SK-N-SH (cell line): Measurements from ENCODE around the gene CDH13. TPM values are rescaled to one million over a fixed set of nuclear protein-coding genes. Genes with fewer than 3 reads are reported as not detected.

Experiments used
- CTCF ChIA-PET: fragments of 300-600, 350-600 bp; formaldehyde crosslinking; extraction: SDS; loops from one replicate; lab custom pipeline; 2021; lab: Yijun Ruan, JAX
- POLR2A ChIA-PET: fragments of 350-600 bp; sonication (Branson Sonifier 250); formaldehyde crosslinking; extraction: SDS; loops from one replicate; lab custom pipeline; 2020; ENCODE audit warnings: antibody characterized with exemption, inconsistent platforms; lab: Yijun Ruan, JAX
- DNase-seq: peaks from one replicate; pipeline ENCODE4 v3.0.0; 2012
- H2AFZ ChIP-seq: fragments of 200-600 bp; sonication (generic); 2 replicates; pipeline ENCODE4 v1.8.1; 2016; ENCODE audit warnings: antibody characterized with exemption, mild to moderate bottlenecking, low read depth
- H3F3A ChIP-seq: fragments of 200-600 bp; sonication (generic); replicated peaks from 2 replicates; pipeline ENCODE3; 2016; ENCODE audit warnings: antibody characterized with exemption, mild to moderate bottlenecking; ENCODE audit not compliant: insufficient read depth
- H3K27ac ChIP-seq, 2 experiments: fragments of 200-500 bp in 1 of 2; fragments of 200-600 bp in 1 of 2; sonication (Bioruptor generic) in 1 of 2; sonication (generic), shearing (Covaris generic) in 1 of 2; 2 replicates each; pipeline versions ENCODE4 v1.5.1 to v1.6.1; 2014 to 2016; ENCODE audit warnings: low read depth in 2 of 2, inconsistent platforms in 1 of 2, low read length in 1 of 2, mild to moderate bottlenecking in 1 of 2, mixed read lengths in 1 of 2
- H3K27me3 ChIP-seq: fragments of 200-600 bp; sonication (generic), shearing (Covaris generic); 2 replicates; pipeline ENCODE4 v1.6.1; 2016; ENCODE audit warnings: mixed run types; ENCODE audit not compliant: insufficient read depth
- H3K36me3 ChIP-seq, 2 experiments: fragments of 200-500 bp in 1 of 2; fragments of 200-600 bp in 1 of 2; sonication (Bioruptor generic) in 1 of 2; sonication (generic) in 1 of 2; replicated peaks in 1 of 2; 2 replicates each; pipeline versions ENCODE3 to v1.5.1; 2014 to 2016; ENCODE audit warnings: low read length in 1 of 2, mild to moderate bottlenecking in 1 of 2; ENCODE audit not compliant: insufficient read depth in 2 of 2, control insufficient read depth in 1 of 2
- H3K4me1 ChIP-seq, 2 experiments: fragments of 200-500 bp in 1 of 2; fragments of 200-600 bp in 1 of 2; sonication (Bioruptor generic) in 1 of 2; sonication (generic), shearing (Covaris generic) in 1 of 2; 2 replicates each; pipeline versions ENCODE4 v1.5.1 to v1.6.1; 2014 to 2016; ENCODE audit warnings: low read depth in 1 of 2, low read length in 1 of 2, mixed run types in 1 of 2; ENCODE audit not compliant: insufficient read depth in 2 of 2, control insufficient read depth in 1 of 2
- H3K4me2 ChIP-seq: fragments of 200-600 bp; sonication (generic), shearing (Covaris generic); 2 replicates; pipeline ENCODE4 v1.6.1; 2017; ENCODE audit warnings: mixed run types
- H3K4me3 ChIP-seq, 2 experiments: fragments of 200-500 bp in 1 of 2; fragments of 200-600 bp in 1 of 2; sonication (Bioruptor generic) in 1 of 2; sonication (generic), shearing (Covaris generic) in 1 of 2; 2 replicates each; pipeline versions ENCODE4 v1.5.1 to v1.8.1; 2014 to 2016; ENCODE audit warnings: low read depth in 2 of 2, inconsistent platforms in 1 of 2, low read length in 1 of 2, mild to moderate bottlenecking in 1 of 2, mixed read lengths in 1 of 2, moderate library complexity in 1 of 2
- H3K79me2 ChIP-seq: fragments of 200-600 bp; sonication (generic); 2 replicates; pipeline ENCODE4 v1.8.1; 2017; ENCODE audit warnings: mild to moderate bottlenecking; ENCODE audit not compliant: insufficient read depth
- H3K9ac ChIP-seq: fragments of 200-600 bp; sonication (generic); 2 replicates; pipeline ENCODE4 v1.6.1; 2017; ENCODE audit warnings: mixed run types
- H3K9me2 ChIP-seq: fragments of 200-600 bp; sonication (generic); 2 replicates; pipeline ENCODE4 v1.6.1; 2017; ENCODE audit warnings: mixed run types
- H3K9me3 ChIP-seq: fragments of 200-600 bp; sonication (generic); 2 replicates; pipeline ENCODE4 v1.6.1; 2017; ENCODE audit warnings: mixed run types, mild to moderate bottlenecking, moderate library complexity
- H4K20me1 ChIP-seq: fragments of 200-600 bp; sonication (generic); 2 replicates; pipeline ENCODE4 v1.6.1; 2017; ENCODE audit warnings: mild to moderate bottlenecking, mixed run types; ENCODE audit not compliant: insufficient read depth
- CHD2 ChIP-seq: fragments of 150-350 bp; IDR thresholded peaks from 2 replicates; pipeline ENCODE4 v1.6.1; 2018; ENCODE audit warnings: low read length; ENCODE audit not compliant: partially characterized antibody
- CTCF ChIP-seq: fragments of 200-600 bp; sonication (generic); IDR thresholded peaks from 2 replicates; pipeline ENCODE4 v1.6.1; 2017; ENCODE audit warnings: antibody characterized with exemption, mild to moderate bottlenecking, moderate library complexity
- ELF1 ChIP-seq: IDR thresholded peaks from 2 replicates; pipeline ENCODE4 v1.4.0; 2012
- EP300 ChIP-seq, 2 experiments: IDR thresholded peaks; 2 replicates each; pipeline versions ENCODE4 v1.4.0 to v1.6.1; 2012; ENCODE audit warnings: borderline replicate concordance in 1 of 2, low read depth in 1 of 2, low read length in 1 of 2
- FOXJ3 ChIP-seq: sonication (generic); formaldehyde crosslinking; IDR thresholded peaks from 2 replicates; pipeline ENCODE4 v1.5.1; 2020; ENCODE audit warnings: mild to moderate bottlenecking, missing genetic modification reagents
- IRF3 ChIP-seq: fragments of 150-350 bp; IDR thresholded peaks from 2 replicates; pipeline ENCODE4 v1.6.1; 2016; ENCODE audit warnings: mild to moderate bottlenecking, low read depth, low read length
- MEF2A ChIP-seq: IDR thresholded peaks from 2 replicates; pipeline ENCODE4 v1.4.0; 2012; ENCODE audit warnings: low read depth, borderline replicate concordance
- POLR2AphosphoS5 ChIP-seq: IDR thresholded peaks from 2 replicates; pipeline ENCODE4 v1.6.1; 2012; ENCODE audit warnings: low read depth, low read length
- RAD21 ChIP-seq: IDR thresholded peaks from 2 replicates; pipeline ENCODE4 v1.6.1; 2012; ENCODE audit warnings: mild to moderate bottlenecking, low read length
- RFX5 ChIP-seq: IDR thresholded peaks from 2 replicates; pipeline ENCODE4 v1.6.1; 2012; ENCODE audit warnings: mild to moderate bottlenecking, improper control_type of control experiment, low read length
- SIN3A ChIP-seq: IDR thresholded peaks from 2 replicates; pipeline ENCODE4 v1.6.1; 2012; ENCODE audit warnings: low read depth, mild to moderate bottlenecking, low read length, moderate library complexity, borderline replicate concordance
- TEAD4 ChIP-seq: IDR thresholded peaks from 2 replicates; pipeline ENCODE4 v1.4.0; 2012; ENCODE audit warnings: mild to moderate bottlenecking, borderline replicate concordance; ENCODE audit not compliant: insufficient read depth
- USF1 ChIP-seq: IDR thresholded peaks from 2 replicates; pipeline ENCODE4 v1.4.0; 2012; ENCODE audit warnings: low read depth, borderline replicate concordance
- ZBTB33 ChIP-seq: IDR thresholded peaks from 2 replicates; pipeline ENCODE4 v1.4.0; 2012; ENCODE audit warnings: low read depth, borderline replicate concordance
- WGBS: methylation state at CpG from one replicate; pipeline ENCODE4 v1.1.6; 2017; ENCODE audit warnings: low lambda C conversion rate; 5-methylcytosine and 5-hydroxymethylcytosine counted together
- polyA plus RNA-seq, 3 experiments: library from polyadenylated mRNA; depleted of rRNA; stranded (reverse); fragments of >200 nt; gene quantifications; 2 replicates each; pipeline ENCODE4 v1.2.3, GENCODE V29; 2012
- TF ChIP-seq, protein P1 (sequence below): IDR thresholded peaks from 2 replicates; pipeline ENCODE4 v1.4.0; 2012; ENCODE audit warnings: low read depth

The CDH13 gene
- polyA plus RNA-seq, 1 of the 3 experiments (the other 2 are of a cell fraction) = 93.0 TPM

- DNase-seq = no peak
- H3K27me3 ChIP-seq = no peaks in the 10 kb centered on the region
- POLR2A ChIA-PET = no interaction called here
- no peaks in the 10 kb centered on the region for H3K36me3 ChIP-seq
- H3K4me2 ChIP-seq = no peak overlapping the region
- no peak for TF ChIP-seq ELF1
- no peak for TF ChIP-seq EP300 (IDR thresholded peaks at IDR 0.05; ENCODE audit: borderline replicate concordance in 1 of 2, low read depth in 1 of 2, low read length in 1 of 2)
- TF ChIP-seq FOXJ3 = no peak
- TF ChIP-seq RFX5 = no peak
- TF ChIP-seq POLR2AphosphoS5 = no peak
- no peak for TF ChIP-seq SIN3A
- TF ChIP-seq RAD21 = no peak
- no peak for TF ChIP-seq ZBTB33
- TF ChIP-seq USF1 = no peak
- TF ChIP-seq CTCF = no peak
- TF ChIP-seq TEAD4 = no peak
- H3K9me3 ChIP-seq = no peaks in the 10 kb centered on the region
- no peak overlapping the region for H3K27ac ChIP-seq
- 39% methylated on average over 5 of the region's 5 CpGs for WGBS
- H2AFZ ChIP-seq = no peak overlapping the region
- no peaks in the 10 kb centered on the region for H3K4me1 ChIP-seq
- no peaks in the 10 kb centered on the region for H3F3A ChIP-seq
- CTCF ChIA-PET = interaction anchor here (1.1 kb wide), 1 partner anchor 16 kb away, joined by 3 read pairs; no protein-coding TSS in a partner anchor
- no peaks in the 10 kb centered on the region for H4K20me1 ChIP-seq
- no peak overlapping the region for H3K9ac ChIP-seq
- no peaks in the 10 kb centered on the region for H3K79me2 ChIP-seq
- no peaks in the 10 kb centered on the region for H3K9me2 ChIP-seq
- no peak overlapping the region for H3K4me3 ChIP-seq
These were observed 443.8 kb downstream of the CDH13 start for GRCh38 chr16:83070416-83071209.

DNA sequence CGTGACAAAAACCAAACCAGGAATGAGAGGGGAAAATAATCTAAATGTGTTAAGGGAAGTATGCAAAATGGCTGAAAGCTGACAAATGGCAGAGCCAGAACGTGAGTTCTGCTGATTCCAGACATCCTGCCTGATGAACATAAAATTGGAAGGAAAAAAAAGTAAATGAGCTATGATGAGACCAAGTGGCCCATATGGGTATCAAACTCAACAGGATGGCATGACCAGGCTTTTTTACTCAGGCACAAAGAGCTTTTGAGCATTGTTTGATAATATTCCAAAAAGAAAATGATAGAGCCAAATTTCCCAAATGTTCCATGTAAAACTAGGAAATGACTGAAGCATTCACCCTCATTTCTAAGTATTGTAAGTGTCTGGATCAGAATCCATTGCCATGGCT, 449.2 kb downstream of the CDH13 start:
- Histone ChIP-seq H2AFZ (no peak overlapping the region), H3K4me2 (no peak overlapping the region), H3K9ac (no peak overlapping the region), H3K4me3 (no peak overlapping the region), H4K20me1 (no peaks in the 10 kb centered on the region), H3K9me3 (no peaks in the 10 kb centered on the region), H3K36me3 (no peaks in the 10 kb centered on the region), H3K4me1 (no peaks in the 10 kb centered on the region), H3F3A (no peaks in the 10 kb centered on the region), H3K9me2 (no peaks in the 10 kb centered on the region), H3K79me2 (no peaks in the 10 kb centered on the region), H3K27me3 (no peaks in the 10 kb centered on the region), H3K27ac (no peak overlapping the region)
- ChIA-PET CTCF (no interaction called here), POLR2A (no interaction called here)
- DNase-seq = no peak
- WGBS = 36% methylated on average over 2 of the region's 2 CpGs
- TF ChIP-seq EP300 (IDR thresholded peaks at IDR 0.05; ENCODE audit: borderline replicate concordance in 1 of 2, low read depth in 1 of 2, low read length in 1 of 2) (no peak), MEF2A (no peak), RFX5 (no peak), ZBTB33 (no peak), RAD21 (no peak), CHD2 (no peak), ELF1 (no peak), IRF3 (no peak), POLR2AphosphoS5 (no peak), USF1 (no peak)
- TF ChIP-seq, protein P1, sequence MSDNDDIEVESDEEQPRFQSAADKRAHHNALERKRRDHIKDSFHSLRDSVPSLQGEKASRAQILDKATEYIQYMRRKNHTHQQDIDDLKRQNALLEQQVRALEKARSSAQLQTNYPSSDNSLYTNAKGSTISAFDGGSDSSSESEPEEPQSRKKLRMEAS = no peak
